BE2C (cell line): Measurements from ENCODE around the gene CCNC.

Source experiments
- DNase-seq: peaks from one replicate; pipeline ENCODE4 v3.0.0-alpha.2; 2020
- H3K27me3 ChIP-seq: fragments of 250-450 bp; sonication (Bioruptor Pico); 2 replicates; pipeline ENCODE4 v1.5.1; 2020; ENCODE audit warnings: mild to moderate bottlenecking
- H3K36me3 ChIP-seq: fragments of 250-450 bp; sonication (Bioruptor Pico); 2 replicates; pipeline ENCODE4 v1.5.1; 2020; ENCODE audit warnings: mild to moderate bottlenecking
- H3K4me1 ChIP-seq: fragments of 250-450 bp; sonication (Bioruptor Pico); 2 replicates; pipeline ENCODE4 v1.5.1; 2020
- H3K4me3 ChIP-seq: 2 replicates; pipeline ENCODE4 v1.5.1; 2011; ENCODE audit warnings: low read depth, low read length
- H3K9me3 ChIP-seq: fragments of 250-450 bp; sonication (Bioruptor Pico); 2 replicates; pipeline ENCODE4 v1.5.1; 2020
- TF ChIP-seq, protein P1 (sequence below): IDR thresholded peaks from 2 replicates; pipeline ENCODE4 v1.5.1; 2012; ENCODE audit warnings: mild to moderate bottlenecking, low read depth, low read length

CCNC gene

DNA sequence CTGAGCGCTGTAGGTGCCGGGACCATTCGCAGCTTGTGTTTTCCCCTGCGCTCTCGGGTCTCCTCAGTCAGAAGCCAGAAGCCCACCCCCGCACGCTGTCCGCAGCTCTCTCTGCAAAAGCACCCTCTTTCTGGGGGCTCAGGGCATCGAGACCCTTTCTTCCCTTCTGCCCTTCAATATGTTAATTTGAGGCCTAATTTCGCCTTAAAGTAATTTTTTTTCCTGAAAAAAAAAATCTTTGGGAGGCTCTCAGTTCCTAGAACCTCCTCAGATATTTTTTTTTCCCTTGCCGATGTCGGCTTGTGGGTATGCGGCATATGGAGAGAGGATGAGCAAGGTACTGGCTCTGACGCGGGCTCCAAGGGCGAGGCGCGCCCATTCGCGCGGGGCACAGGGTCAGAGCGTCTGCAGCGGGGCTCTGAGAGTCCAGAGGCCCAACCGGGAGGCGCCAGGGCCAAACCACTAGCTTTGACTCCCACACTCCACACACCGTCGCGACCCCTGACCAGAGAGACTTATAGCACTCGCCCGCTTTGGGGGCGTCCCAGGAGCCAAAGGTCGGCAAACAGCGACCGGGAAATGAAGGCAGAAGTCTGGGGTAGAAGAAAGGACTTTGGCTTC is 39.1 kb upstream of the CCNC start:
- Histone ChIP-seq H3K4me3 (no peak overlapping the region), H3K4me1 (no peaks in the 10 kb centered on the region), H3K27me3 (peaks cover 98% of the 10 kb centered on the region), H3K36me3 (no peaks in the 10 kb centered on the region), H3K9me3 (no peaks in the 10 kb centered on the region)
- TF ChIP-seq, protein P1, sequence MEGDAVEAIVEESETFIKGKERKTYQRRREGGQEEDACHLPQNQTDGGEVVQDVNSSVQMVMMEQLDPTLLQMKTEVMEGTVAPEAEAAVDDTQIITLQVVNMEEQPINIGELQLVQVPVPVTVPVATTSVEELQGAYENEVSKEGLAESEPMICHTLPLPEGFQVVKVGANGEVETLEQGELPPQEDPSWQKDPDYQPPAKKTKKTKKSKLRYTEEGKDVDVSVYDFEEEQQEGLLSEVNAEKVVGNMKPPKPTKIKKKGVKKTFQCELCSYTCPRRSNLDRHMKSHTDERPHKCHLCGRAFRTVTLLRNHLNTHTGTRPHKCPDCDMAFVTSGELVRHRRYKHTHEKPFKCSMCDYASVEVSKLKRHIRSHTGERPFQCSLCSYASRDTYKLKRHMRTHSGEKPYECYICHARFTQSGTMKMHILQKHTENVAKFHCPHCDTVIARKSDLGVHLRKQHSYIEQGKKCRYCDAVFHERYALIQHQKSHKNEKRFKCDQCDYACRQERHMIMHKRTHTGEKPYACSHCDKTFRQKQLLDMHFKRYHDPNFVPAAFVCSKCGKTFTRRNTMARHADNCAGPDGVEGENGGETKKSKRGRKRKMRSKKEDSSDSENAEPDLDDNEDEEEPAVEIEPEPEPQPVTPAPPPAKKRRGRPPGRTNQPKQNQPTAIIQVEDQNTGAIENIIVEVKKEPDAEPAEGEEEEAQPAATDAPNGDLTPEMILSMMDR: no peak
- DNase-seq: no peak

DNA sequence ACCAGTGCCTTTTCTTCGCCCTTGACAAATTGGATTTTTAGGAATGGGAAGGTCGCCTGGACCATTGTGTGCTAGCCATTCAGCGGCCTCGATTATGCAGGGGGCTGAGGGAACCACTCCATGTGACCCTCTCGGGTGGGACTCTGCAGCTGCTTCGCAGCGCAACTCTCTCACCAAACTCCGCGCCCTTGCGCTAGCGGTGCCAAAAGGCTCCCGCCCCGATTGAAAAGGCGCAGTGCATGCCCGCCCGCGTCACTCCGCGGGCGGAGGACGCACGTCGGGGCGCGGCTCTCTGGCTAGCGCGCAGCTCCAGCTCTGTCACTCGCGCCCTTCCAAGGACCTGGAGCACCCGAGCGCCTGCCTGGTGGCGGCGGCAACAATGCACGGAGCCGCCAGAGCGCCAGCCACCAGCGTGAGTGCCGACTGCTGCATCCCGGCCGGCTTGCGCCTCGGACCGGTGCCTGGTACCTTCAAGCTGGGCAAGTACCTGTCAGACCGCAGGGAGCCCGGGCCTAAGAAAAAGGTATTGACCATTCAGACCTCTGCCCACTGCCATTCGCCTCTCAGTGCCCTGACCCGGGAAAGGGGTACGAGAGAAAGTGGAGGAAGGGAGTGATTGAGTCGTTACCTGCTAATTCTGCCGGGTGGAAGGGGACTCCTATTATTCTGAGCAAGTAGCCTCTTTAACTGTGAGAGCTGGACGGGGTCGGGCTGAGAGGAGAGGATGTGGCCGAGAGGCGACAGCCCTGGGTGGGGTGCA is 38.4 kb upstream of the CCNC start, which contains the start of gene PRDM13:
Gene PRDM13, plus strand, starts transcription at position 178 of the 760 bp plus-strand sequence. Its CDS starts 202 bp downstream, at position 380.
- H3K4me3 ChIP-seq: no peak within 1 kb of the TSS
- no peaks in the 10 kb centered on the region for H3K36me3 ChIP-seq
- DNase-seq: no peak
- H3K27me3 ChIP-seq: peaks cover 100% of the 10 kb centered on the region
- no peaks in the 10 kb centered on the region for H3K4me1 ChIP-seq
- H3K9me3 ChIP-seq: no peaks in the 10 kb centered on the region
- TF ChIP-seq, protein P1: no peak

DNA sequence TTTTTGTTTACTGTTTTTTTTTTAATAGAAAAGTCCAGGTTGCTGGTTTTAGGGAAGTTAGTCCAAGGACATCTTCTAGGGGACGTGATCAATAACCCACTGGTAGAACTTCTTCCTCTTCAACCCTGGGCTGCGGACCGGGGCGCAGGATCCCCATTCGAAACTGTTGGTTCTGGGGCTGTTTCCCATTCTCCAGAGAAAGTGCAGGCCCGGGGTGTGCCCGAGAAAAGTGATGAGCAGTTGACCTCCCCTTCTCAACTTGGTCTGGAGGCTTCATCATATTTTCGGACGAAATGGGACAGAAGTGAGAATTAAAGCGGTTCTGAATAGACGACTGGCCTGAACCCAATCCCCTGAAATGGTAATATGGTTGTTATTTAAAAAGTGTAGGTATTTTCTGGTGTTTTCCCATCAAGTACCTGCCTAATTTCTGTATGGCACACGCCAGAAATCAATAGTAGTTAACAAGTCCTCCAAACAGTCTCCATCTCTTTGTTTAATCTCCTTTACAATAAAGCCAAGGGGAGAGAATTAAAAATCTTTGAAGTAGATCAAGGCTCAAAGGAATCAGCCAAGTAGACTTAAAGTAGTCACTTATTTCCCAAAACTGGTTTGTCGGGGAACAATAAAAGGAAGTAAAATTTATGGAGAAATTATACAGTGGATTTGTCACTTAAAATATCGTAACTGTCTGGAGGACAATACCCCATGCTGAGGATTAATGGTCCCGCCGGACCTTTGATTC is 37.6 kb upstream of the CCNC start:
- Histone ChIP-seq H3K9me3 (no peaks in the 10 kb centered on the region), H3K27me3 (peaks cover 98% of the 10 kb centered on the region), H3K4me3 (no peak overlapping the region), H3K36me3 (no peaks in the 10 kb centered on the region), H3K4me1 (no peaks in the 10 kb centered on the region)
- no peak for DNase-seq
- TF ChIP-seq, protein P1: no peak

DNA sequence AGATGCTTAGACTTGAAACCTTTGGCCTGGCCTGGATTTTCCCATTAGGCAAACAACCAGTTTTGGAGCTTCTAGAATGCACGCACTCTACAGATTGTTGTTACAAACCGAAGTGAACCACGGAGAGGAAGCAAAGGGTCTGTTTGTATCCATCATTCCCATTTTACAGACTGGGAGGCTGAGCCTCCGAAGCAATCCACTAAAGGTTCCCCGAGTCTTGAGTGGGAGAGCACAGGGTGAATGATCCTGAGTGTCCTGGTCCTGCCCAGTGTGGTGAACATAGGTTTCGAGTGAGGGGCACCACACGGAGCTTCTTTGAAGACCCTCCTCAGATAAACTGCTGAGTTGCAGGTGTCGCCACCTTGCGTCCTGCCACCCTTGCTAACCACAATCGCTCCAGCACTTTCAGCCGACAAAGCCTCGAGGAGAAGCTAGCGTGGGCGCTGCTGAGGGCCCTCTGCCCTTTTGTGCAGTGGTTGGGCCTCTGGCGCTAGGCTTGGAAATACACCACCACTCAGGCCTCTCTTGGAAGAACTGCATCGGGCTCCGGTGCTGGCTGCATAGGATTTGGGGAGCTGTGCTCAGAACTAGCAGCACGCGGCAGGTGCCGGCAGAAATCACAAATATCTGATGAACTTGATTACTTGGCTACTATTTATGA is 36.7 kb upstream of the CCNC start:
- H3K27me3 ChIP-seq: peaks cover 98% of the 10 kb centered on the region

DNA sequence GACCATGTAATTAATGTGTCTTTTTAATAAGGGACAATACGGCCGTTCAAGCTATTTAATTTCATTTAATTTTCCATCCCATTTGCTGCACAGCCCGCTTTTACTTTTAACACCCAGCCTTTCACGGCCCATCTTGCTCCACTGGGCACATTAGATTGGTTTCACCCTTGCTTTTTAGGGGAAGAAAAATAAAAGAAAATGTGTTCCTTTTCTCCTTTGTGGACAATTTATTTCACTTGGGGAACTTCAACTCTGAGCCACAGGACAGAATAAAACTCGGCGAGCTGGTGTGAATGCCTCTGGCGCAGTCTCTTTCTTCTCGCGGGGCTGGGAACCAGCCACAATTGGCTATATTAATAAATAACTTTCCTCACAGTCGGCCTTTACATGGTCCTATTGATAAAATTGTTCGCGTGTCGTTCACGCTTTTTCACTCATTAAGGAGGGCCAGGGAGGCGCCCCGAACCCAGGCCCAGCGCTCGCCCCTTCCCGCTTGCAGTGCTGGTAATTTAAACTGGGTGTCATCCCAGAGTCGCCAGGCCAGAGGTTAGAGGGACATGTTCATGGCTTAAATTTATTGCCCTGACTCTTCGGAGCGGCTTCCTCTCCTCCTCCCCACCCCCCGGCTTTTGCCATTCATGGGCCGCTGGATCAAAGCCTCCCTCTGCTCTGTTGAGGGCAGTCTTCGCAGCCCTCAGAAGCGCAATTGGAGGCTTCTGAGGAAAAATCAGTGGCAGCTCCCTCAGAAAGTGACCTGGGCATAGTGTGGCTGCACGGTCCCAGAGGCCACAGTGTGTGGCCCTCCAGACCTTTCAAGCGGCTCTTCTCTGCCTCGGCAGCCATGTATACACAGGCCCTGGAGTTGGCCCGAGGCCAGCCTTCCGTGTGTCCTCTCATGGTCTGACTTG is 36.0 kb upstream of the CCNC start:
- TF ChIP-seq, protein P1: no peak
- H3K9me3 ChIP-seq: no peaks in the 10 kb centered on the region
- no peak for DNase-seq
- no peaks in the 10 kb centered on the region for H3K4me1 ChIP-seq
- no peaks in the 10 kb centered on the region for H3K36me3 ChIP-seq
- H3K4me3 ChIP-seq: no peak overlapping the region; the same call in 1 of the 2 replicates
- peaks cover 97% of the 10 kb centered on the region for H3K27me3 ChIP-seq

More for the DNA sequence above, 36.7 kb upstream of the CCNC start:
- no peak for DNase-seq
- TF ChIP-seq, protein P1: peak; percentile 17; the same call in 1 of the 2 replicates
- Histone ChIP-seq H3K4me3 (no peak overlapping the region), H3K9me3 (no peaks in the 10 kb centered on the region), H3K4me1 (no peaks in the 10 kb centered on the region), H3K36me3 (no peaks in the 10 kb centered on the region)
